HFF-Myc (cell line): ENCODE measurements around the gene SLCO1A2.

ENCODE experiments used
- DNase-seq: peaks from one replicate; pipeline ENCODE4 v3.0.0-alpha.2; 2011; ENCODE audit warnings: low read depth; ENCODE audit errors: extremely low read depth
- H3K4me3 ChIP-seq: replicated peaks from 2 replicates; pipeline ENCODE4 v1.5.1; 2011; ENCODE audit warnings: low read depth, mild to moderate bottlenecking, control low read depth, low read length
- TF ChIP-seq, protein P1 (sequence below): IDR thresholded peaks from 2 replicates; pipeline ENCODE4 v1.5.1; 2012; ENCODE audit warnings: mild to moderate bottlenecking, low read depth, low read length, control low read depth; ENCODE audit errors: missing control alignments

The SLCO1A2 gene

GRCh38 chr12:21257172-21257571 lies 77.5 kb downstream of the SLCO1A2 start:
- TF ChIP-seq, protein P1, sequence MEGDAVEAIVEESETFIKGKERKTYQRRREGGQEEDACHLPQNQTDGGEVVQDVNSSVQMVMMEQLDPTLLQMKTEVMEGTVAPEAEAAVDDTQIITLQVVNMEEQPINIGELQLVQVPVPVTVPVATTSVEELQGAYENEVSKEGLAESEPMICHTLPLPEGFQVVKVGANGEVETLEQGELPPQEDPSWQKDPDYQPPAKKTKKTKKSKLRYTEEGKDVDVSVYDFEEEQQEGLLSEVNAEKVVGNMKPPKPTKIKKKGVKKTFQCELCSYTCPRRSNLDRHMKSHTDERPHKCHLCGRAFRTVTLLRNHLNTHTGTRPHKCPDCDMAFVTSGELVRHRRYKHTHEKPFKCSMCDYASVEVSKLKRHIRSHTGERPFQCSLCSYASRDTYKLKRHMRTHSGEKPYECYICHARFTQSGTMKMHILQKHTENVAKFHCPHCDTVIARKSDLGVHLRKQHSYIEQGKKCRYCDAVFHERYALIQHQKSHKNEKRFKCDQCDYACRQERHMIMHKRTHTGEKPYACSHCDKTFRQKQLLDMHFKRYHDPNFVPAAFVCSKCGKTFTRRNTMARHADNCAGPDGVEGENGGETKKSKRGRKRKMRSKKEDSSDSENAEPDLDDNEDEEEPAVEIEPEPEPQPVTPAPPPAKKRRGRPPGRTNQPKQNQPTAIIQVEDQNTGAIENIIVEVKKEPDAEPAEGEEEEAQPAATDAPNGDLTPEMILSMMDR, result no peak
- no peak for DNase-seq
- no peak overlapping the region for H3K4me3 ChIP-seq

GRCh38 chr12:21252070-21252469 lies 82.6 kb downstream of the SLCO1A2 start:
- no peak overlapping the region for H3K4me3 ChIP-seq
- TF ChIP-seq, protein P1, result no peak
- DNase-seq, result no peak

- no peak for DNase-seq
- TF ChIP-seq, protein P1, result no peak
- H3K4me3 ChIP-seq, result no peak overlapping the region
Measured at GRCh38 chr12:21248679-21249078, 86.0 kb downstream of the SLCO1A2 start.

GRCh38 chr12:21239866-21240265 lies 94.9 kb downstream of the SLCO1A2 start:
- no peak for DNase-seq
- TF ChIP-seq, protein P1, result no peak
- H3K4me3 ChIP-seq, result no peak overlapping the region

GRCh38 chr12:21234395-21234794 lies 100.3 kb downstream of the SLCO1A2 start:
- DNase-seq, result no peak
- no peak overlapping the region for H3K4me3 ChIP-seq
- TF ChIP-seq, protein P1, result no peak

DNA sequence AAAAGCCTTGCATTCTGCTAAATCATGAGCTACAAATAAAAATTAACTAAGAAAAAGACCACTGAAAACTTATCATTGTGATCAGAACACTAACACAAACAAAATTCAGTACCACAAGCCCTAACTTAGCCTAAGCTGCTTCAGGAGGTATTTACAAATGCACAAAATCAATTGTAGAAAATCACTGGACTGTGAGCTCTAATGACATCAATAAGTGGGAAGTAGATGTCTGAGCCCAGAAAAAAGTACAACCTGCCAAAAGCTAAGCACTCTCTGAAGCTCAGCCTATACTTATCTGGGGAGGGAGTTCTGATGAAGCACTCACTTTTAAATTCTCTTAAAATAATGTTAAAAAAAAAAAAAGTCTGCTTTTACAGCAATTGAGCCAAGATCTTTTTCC lies 110.8 kb downstream of the SLCO1A2 start:
- no peak for DNase-seq
- no peak overlapping the region for H3K4me3 ChIP-seq
- TF ChIP-seq, protein P1, result no peak

GRCh38 chr12:21221778-21222177 lies 112.9 kb downstream of the SLCO1A2 start:
- TF ChIP-seq, protein P1, result no peak
- H3K4me3 ChIP-seq, result no peak overlapping the region
- DNase-seq, result no peak
